Renal pelvis (tissue), 4 donors: Measurements from ENCODE around the gene MAN2A2. TPM values are rescaled to one million over a fixed set of nuclear protein-coding genes. Genes with fewer than 3 reads are reported as not detected.

Experiments used
- DNase-seq: peaks from one replicate; pipeline ENCODE4 v3.0.0-alpha.2; 2013
- polyA plus RNA-seq, 3 donors: library from polyadenylated mRNA; unstranded; fragments of 120-200 nt; gene quantifications; one replicate each; pipeline ENCODE4 v1.2.1, GENCODE V29; 2013; ENCODE audit not compliant: insufficient read length in 3 of 3

The MAN2A2 gene
- polyA plus RNA-seq, 3 donors, result 46.5 to 66.1 (median 60.6) TPM

- no peak for DNase-seq
Observed at GRCh38 chr15:90941038-90941437, 37.9 kb downstream of the MAN2A2 start.

- DNase-seq, result no peak
Observed at GRCh38 chr15:90942354-90943120, 39.4 kb downstream of the MAN2A2 start.

GRCh38 chr15:90945091-90945490 is 42.0 kb downstream of the MAN2A2 start:
- DNase-seq, result no peak

GRCh38 chr15:90946538-90946937 is 43.4 kb downstream of the MAN2A2 start:
- DNase-seq, result no peak

- no peak for DNase-seq
Observed at GRCh38 chr15:90946941-90947576, 44.0 kb downstream of the MAN2A2 start.

GRCh38 chr15:90947577-90948357 is 44.7 kb downstream of the MAN2A2 start:
- DNase-seq, result no peak

- no peak for DNase-seq
Observed at GRCh38 chr15:90948506-90948905, 45.4 kb downstream of the MAN2A2 start.

GRCh38 chr15:90949979-90950675 is 47.0 kb downstream of the MAN2A2 start:
- no peak for DNase-seq

GRCh38 chr15:90950676-90951075 is 47.6 kb downstream of the MAN2A2 start:
- no peak for DNase-seq

GRCh38 chr15:90952901-90953677 is 50.0 kb downstream of the MAN2A2 start:
- no peak for DNase-seq

- no peak for DNase-seq
Observed at GRCh38 chr15:90953947-90954711, 51.0 kb downstream of the MAN2A2 start.

- peak; percentile 93 for DNase-seq
Observed at GRCh38 chr15:90954712-90955623, 51.9 kb downstream of the MAN2A2 start, which contains the start of gene RCCD1. Gene RCCD1 (plus strand): TSS chr15:90954884. CDS start chr15:90956735, 1,851 bp downstream.

GRCh38 chr15:90955624-90956273 is 52.6 kb downstream of the MAN2A2 start:
- no peak for DNase-seq

GRCh38 chr15:90956274-90957030 is 53.4 kb downstream of the MAN2A2 start:
- DNase-seq, result peak; percentile 80

- peak; percentile 35 for DNase-seq
Observed at GRCh38 chr15:90957031-90957790, 54.1 kb downstream of the MAN2A2 start.

- no peak for DNase-seq
Observed at GRCh38 chr15:90957791-90958190, 54.7 kb downstream of the MAN2A2 start.

- DNase-seq, result no peak
Observed at GRCh38 chr15:90959028-90959595, 56.0 kb downstream of the MAN2A2 start.
